Left ventricle myocardium inferior (tissue), 1 donor: Measurements from ENCODE around the gene POU2AF3. TPM values are rescaled to one million over a fixed set of nuclear protein-coding genes. Genes with fewer than 3 reads are reported as not detected.

ENCODE experiments used
- DNase-seq: peaks from one replicate; pipeline ENCODE4 v3.0.0-alpha.2; 2020
- H3K27ac ChIP-seq: fragments of 200-600 bp; replicated peaks from 2 replicates; pipeline ENCODE4 v1.8.0; 2021
- H3K27me3 ChIP-seq: fragments of 200-600 bp; 2 replicates; pipeline ENCODE4 v1.8.0; 2021; ENCODE audit warnings: low read depth
- H3K36me3 ChIP-seq: fragments of 200-600 bp; 2 replicates; pipeline ENCODE4 v1.8.0; 2021
- H3K4me1 ChIP-seq: fragments of 200-600 bp; 2 replicates; pipeline ENCODE4 v1.8.0; 2021
- H3K4me3 ChIP-seq: fragments of 200-600 bp; 2 replicates; pipeline ENCODE4 v1.8.0; 2021; ENCODE audit warnings: mild to moderate bottlenecking, moderate library complexity
- H3K9me3 ChIP-seq: fragments of 200-600 bp; replicated peaks from 2 replicates; pipeline ENCODE4 v1.8.0; 2021
- intact Hi-C: fragments of 100-400 bp; cut with micrococcal nuclease; formaldehyde crosslinking; loops from one replicate; pipeline ENCODE4 v1.11.0; 2022
- total RNA-seq: library from RNA; stranded (reverse); fragmentation: NEBNext Ultra II Directional; extraction: Animal tissue kit (Norgen Biotek cat#: 25700); gene quantifications from one replicate; pipeline ENCODE4 v1.2.1, GENCODE V29; 2021
- TF ChIP-seq, protein P1 (sequence below): fragments of 200-600 bp; IDR thresholded peaks from 2 replicates; pipeline ENCODE4 v1.8.0; 2021; ENCODE audit warnings: antibody characterized with exemption, mild to moderate bottlenecking, borderline replicate concordance
- donor health status: DM: no; HTN: yes; CAD: no; lungs with severe emphysema.

POU2AF3 gene
- total RNA-seq, 1 donor from 2014 or later = 0.38 TPM

DNA sequence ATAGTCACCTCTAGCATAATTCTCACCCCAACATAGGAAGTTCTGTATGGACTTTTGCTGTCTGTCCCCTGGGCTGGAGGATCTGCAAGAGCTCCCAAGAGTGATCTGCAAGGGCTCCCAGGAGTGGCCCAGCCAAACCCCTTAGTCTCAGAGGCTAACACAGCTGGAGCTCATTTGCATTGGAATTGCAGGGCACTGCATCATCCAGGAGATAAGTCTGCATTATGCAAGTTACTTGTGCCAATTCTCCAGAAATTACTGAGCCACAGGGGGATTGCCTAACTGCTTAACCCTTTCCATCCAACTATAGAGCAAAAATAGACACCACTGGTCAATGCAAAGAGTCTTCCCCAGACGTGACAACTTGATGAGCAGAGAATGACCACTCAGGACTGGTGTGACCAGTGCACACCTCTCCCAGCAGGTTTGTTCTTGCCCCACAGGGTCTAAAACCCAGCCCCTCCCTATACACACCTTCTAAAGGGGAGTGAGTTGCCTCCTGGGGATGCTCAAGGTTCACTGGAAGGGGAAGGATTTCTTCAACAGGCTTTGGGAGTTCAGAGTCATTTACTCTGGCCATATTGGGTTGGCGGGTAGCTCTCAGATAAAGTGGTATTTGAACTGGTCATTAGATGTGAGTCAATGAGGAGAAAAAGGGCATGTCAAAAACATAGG is 38.4 kb downstream of the POU2AF3 start:
- no peak for DNase-seq
- intact Hi-C loops = no loop called here
- no peaks in the 10 kb centered on the region for H3K36me3 ChIP-seq
- peaks cover 21% of the 10 kb centered on the region for H3K9me3 ChIP-seq
- TF ChIP-seq, protein P1, sequence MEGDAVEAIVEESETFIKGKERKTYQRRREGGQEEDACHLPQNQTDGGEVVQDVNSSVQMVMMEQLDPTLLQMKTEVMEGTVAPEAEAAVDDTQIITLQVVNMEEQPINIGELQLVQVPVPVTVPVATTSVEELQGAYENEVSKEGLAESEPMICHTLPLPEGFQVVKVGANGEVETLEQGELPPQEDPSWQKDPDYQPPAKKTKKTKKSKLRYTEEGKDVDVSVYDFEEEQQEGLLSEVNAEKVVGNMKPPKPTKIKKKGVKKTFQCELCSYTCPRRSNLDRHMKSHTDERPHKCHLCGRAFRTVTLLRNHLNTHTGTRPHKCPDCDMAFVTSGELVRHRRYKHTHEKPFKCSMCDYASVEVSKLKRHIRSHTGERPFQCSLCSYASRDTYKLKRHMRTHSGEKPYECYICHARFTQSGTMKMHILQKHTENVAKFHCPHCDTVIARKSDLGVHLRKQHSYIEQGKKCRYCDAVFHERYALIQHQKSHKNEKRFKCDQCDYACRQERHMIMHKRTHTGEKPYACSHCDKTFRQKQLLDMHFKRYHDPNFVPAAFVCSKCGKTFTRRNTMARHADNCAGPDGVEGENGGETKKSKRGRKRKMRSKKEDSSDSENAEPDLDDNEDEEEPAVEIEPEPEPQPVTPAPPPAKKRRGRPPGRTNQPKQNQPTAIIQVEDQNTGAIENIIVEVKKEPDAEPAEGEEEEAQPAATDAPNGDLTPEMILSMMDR = no peak
- no peak overlapping the region for H3K27ac ChIP-seq
- H3K4me1 ChIP-seq = peaks cover 9% of the 10 kb centered on the region
- no peaks in the 10 kb centered on the region for H3K27me3 ChIP-seq
- no peak overlapping the region for H3K4me3 ChIP-seq

DNA sequence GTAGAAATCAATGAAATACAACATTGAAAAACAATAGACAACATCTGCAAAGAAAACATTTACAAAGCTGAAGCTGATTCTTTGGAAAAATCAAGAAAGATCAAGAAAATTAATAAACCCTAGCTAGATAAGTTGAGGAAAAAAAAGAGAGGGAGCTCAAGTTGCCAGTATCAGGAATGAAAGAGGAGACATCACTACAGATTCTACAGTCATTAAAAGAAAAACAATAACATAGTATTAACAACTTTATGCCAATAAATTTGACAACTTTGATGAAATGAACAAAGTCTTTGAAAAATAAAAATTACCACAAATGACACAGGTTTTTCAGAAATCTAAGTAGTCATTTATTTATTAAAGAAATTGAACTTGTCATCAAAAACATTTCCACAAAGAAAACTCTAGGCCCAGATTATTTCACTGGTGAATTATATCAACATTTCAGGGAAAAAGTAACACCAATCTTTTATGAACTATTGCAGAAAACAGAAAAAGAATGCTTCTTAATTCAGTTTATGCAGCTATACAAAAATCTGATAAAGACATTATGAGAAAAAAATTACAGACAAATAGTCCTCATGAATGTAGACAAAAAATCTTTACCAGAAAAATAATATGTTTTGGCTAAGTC is 41.5 kb downstream of the POU2AF3 start:
- TF ChIP-seq, protein P1 = no peak
- H3K36me3 ChIP-seq = no peaks in the 10 kb centered on the region
- H3K4me3 ChIP-seq = no peak overlapping the region
- H3K27ac ChIP-seq = no peak overlapping the region
- no peaks in the 10 kb centered on the region for H3K27me3 ChIP-seq
- no peaks in the 10 kb centered on the region for H3K4me1 ChIP-seq
- peaks cover 21% of the 10 kb centered on the region for H3K9me3 ChIP-seq
- DNase-seq = no peak
- intact Hi-C loops = no loop called here

DNA sequence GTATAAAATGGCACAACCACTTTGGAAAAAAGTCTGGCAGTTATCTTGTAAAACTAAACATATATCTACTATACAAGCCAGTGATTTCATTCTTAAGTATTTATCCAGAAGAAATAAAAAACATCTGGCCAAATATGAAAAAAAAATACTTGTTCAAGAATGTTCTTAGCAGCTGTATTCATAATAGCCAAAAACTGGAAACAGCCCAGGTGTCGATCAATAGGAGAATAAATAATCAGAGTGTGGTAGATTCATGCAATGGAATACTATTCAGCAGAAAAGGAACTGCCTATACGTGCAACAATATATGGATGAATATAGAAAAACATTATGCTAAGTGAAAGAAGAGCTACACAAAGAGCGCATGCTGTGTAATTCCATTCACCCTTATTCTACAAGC is 44.0 kb downstream of the POU2AF3 start:
- Histone ChIP-seq H3K4me1 (no peaks in the 10 kb centered on the region), H3K27ac (no peak overlapping the region), H3K9me3 (peaks cover 21% of the 10 kb centered on the region), H3K36me3 (no peaks in the 10 kb centered on the region), H3K4me3 (no peak overlapping the region), H3K27me3 (no peaks in the 10 kb centered on the region)
- intact Hi-C loops = no loop called here
- TF ChIP-seq, protein P1 = no peak
- DNase-seq = no peak

DNA sequence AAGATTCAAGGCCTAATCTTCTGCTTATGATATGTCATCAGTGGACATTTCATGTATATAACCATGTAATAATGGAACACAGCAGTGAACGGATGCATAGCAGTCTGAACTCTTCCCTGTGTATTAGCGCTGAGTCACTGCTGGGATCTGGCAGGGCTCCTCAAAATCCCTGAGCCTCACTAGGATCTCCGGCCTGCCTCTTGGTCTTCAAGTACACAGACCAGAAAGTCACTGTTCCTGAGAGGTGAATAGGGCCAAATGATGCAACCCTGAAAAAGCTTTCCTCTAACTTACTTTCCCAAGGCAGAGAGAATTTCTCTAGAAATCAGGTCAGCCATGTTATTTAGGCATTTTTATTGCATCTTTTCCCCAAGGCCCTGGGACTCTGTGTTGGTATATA is 45.7 kb downstream of the POU2AF3 start:
- Histone ChIP-seq H3K4me3 (no peak overlapping the region), H3K4me1 (no peaks in the 10 kb centered on the region), H3K9me3 (peaks cover 16% of the 10 kb centered on the region), H3K36me3 (no peaks in the 10 kb centered on the region), H3K27ac (peak overlapping the region; percentile 48), H3K27me3 (no peaks in the 10 kb centered on the region)
- intact Hi-C loops = no loop called here
- TF ChIP-seq, protein P1 = no peak
- DNase-seq = peak; percentile 56

DNA sequence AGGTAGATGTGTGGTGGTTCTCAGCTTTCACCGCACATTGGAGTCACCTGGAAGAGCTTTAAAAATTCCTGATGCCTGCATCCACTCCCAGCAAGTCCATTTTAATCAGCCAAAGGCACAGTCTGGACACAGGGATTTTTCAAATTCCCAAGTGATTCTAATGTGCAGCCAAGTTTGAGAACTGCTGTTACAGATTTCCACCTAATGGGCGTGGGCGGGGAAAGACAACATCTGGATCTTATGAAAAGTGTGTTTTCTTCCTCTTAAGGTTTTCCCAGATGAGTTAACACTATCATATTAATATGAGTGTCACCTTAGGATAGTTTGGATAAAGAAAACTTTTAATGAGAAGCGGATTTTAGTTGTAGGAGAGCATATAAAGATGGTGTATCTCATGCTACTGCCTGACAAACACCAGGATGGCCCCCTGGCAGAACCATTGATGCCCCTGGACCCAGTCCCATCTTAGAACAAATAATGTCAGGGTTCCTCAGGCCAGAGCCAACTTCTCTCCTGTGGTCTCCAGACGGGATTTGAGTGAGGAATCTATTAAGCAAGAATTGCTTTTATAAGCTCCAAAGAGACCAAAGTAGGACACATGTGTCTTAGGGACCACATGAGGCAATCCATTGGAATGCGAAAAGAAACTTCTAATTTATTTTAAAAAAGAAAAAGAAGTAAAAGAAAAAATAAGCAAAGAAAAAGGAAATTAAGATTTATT is 48.8 kb downstream of the POU2AF3 start:
- no peaks in the 10 kb centered on the region for H3K9me3 ChIP-seq
- H3K27me3 ChIP-seq = no peaks in the 10 kb centered on the region
- peak overlapping the region; percentile 46 for H3K27ac ChIP-seq
- intact Hi-C loops = no loop called here
- TF ChIP-seq, protein P1 = no peak
- DNase-seq = peak; percentile 30
- H3K4me1 ChIP-seq = peaks cover 5% of the 10 kb centered on the region
- H3K4me3 ChIP-seq = no peak overlapping the region
- no peaks in the 10 kb centered on the region for H3K36me3 ChIP-seq
